Keratinocyte (primary cell): ENCODE results near the gene HDAC9. TPM values are rescaled to one million over a fixed set of nuclear protein-coding genes. Genes with fewer than 3 reads are reported as not detected.

Source experiments
- DNase-seq: peaks from one replicate; pipeline ENCODE4 v3.0.0-alpha.2; 2011; ENCODE audit warnings: low read depth, missing footprints, low spot score
- FAIRE-seq: peaks from 2 replicates; lab custom pipeline; 2011; peaks lifted over from hg19 to GRCh38; lab: Jason Lieb, UNC
- H2AFZ ChIP-seq: 2 replicates; pipeline ENCODE4 v1.6.0; 2012; ENCODE audit warnings: low read length, control low read depth, inconsistent platforms; ENCODE audit not compliant: control insufficient read depth
- H3K27ac ChIP-seq: 2 replicates; pipeline ENCODE4 v1.5.1; 2011; ENCODE audit warnings: low read length; ENCODE audit not compliant: control insufficient read depth, insufficient read depth
- H3K27me3 ChIP-seq: 3 replicates; pipeline ENCODE4 v1.6.0; 2011; ENCODE audit warnings: low read length; ENCODE audit not compliant: control insufficient read depth, insufficient read depth; ENCODE audit errors: extremely low read depth
- H3K36me3 ChIP-seq, 2 experiments: 2 replicates in 1 of 2; 3 replicates in 1 of 2; pipeline ENCODE4 v1.5.1; 2011; ENCODE audit warnings: low read length in 2 of 2, mild to moderate bottlenecking in 1 of 2; ENCODE audit not compliant: control insufficient read depth in 2 of 2, insufficient read depth in 2 of 2; ENCODE audit errors: extremely low read depth in 1 of 2
- H3K4me1 ChIP-seq: 3 replicates; pipeline ENCODE4 v1.5.1; 2011; ENCODE audit warnings: low read length; ENCODE audit not compliant: control insufficient read depth, insufficient read depth; ENCODE audit errors: extremely low read depth
- H3K4me2 ChIP-seq: 3 replicates; pipeline ENCODE4 v1.6.0; 2011; ENCODE audit warnings: low read depth, low read length; ENCODE audit not compliant: control insufficient read depth, insufficient read depth; ENCODE audit errors: extremely low read depth
- H3K4me3 ChIP-seq, 3 experiments: fragments of 200-600 bp in 1 of 3; sonication (generic) in 1 of 3; 2 replicates in 2 of 3; 3 replicates in 1 of 3; pipeline ENCODE4 v1.5.1; 2011 to 2016; ENCODE audit warnings: low read length in 3 of 3, mild to moderate bottlenecking in 3 of 3, control low read depth in 2 of 3, inconsistent platforms in 1 of 3, low read depth in 1 of 3, mixed read lengths in 1 of 3, mixed run types in 1 of 3, moderate library complexity in 1 of 3; ENCODE audit not compliant: control insufficient read depth in 2 of 3, insufficient read depth in 2 of 3; ENCODE audit errors: extremely low read depth in 1 of 3
- H3K79me2 ChIP-seq: 2 replicates; pipeline ENCODE4 v1.6.0; 2012; ENCODE audit warnings: low read length; ENCODE audit not compliant: control insufficient read depth, insufficient read depth
- H3K9ac ChIP-seq: 3 replicates; pipeline ENCODE4 v1.6.0; 2011; ENCODE audit warnings: low read length; ENCODE audit not compliant: control insufficient read depth, insufficient read depth; ENCODE audit errors: extremely low read depth
- H3K9me1 ChIP-seq: 3 replicates; pipeline ENCODE4 v1.6.0; 2011; ENCODE audit warnings: low read length; ENCODE audit not compliant: control insufficient read depth, insufficient read depth; ENCODE audit errors: extremely low read depth
- H3K9me3 ChIP-seq: 2 replicates; pipeline ENCODE4 v1.5.1; 2012; ENCODE audit warnings: low read depth, low read length; ENCODE audit not compliant: control insufficient read depth
- H4K20me1 ChIP-seq: 3 replicates; pipeline ENCODE4 v1.6.0; 2011; ENCODE audit warnings: low read length; ENCODE audit not compliant: control insufficient read depth, insufficient read depth; ENCODE audit errors: extremely low read depth
- EZH2 ChIP-seq: IDR thresholded peaks from one replicate; pipeline ENCODE4 v1.6.1; 2012; ENCODE audit warnings: inconsistent platforms, mild to moderate bottlenecking, low read length, moderate library complexity
- dilution Hi-C: fragments of 300-500 bp; cut with MboI; formaldehyde crosslinking; loops from one replicate; pipeline ENCODE4 v1.7.0; 2020; ENCODE audit warnings: low sequenced_read_pairs; ENCODE audit not compliant: extremely low pct_ligation_motif_present
- polyA plus RNA-seq, 5 experiments: library from polyadenylated mRNA; depleted of rRNA in 3 of 5; stranded (reverse) in 3 of 5; stranded (forward) in 1 of 5; unstranded in 1 of 5; fragments of >200 nt; gene quantifications; 1 replicate in 1 of 5; 2 replicates in 3 of 5; 3 replicates in 1 of 5; pipeline versions ENCODE4 v1.2.1 to v1.2.3, GENCODE V29; 2011 to 2012; ENCODE audit warnings: missing spikeins in 2 of 5, low read depth in 1 of 5, low replicate concordance in 1 of 5
- TF ChIP-seq, protein P1 (sequence below), 3 experiments: IDR thresholded peaks in 1 of 3; conservative IDR thresholded peaks in 1 of 3; optimal IDR thresholded peaks in 1 of 3; 2 replicates in 2 of 3; 3 replicates in 1 of 3; pipeline versions ENCODE3 to v1.5.1; 2011; ENCODE audit warnings: low read length in 3 of 3, mild to moderate bottlenecking in 3 of 3, moderate library complexity in 2 of 3, control low read depth in 1 of 3, inconsistent platforms in 1 of 3; ENCODE audit not compliant: insufficient read depth in 2 of 3; ENCODE audit errors: extremely low read depth in 1 of 3

HDAC9 gene
- polyA plus RNA-seq, 1 donor (not counting 4 experiments of a cell fraction or from before 2014, with no cell fraction given) = 24.6 TPM

DNA sequence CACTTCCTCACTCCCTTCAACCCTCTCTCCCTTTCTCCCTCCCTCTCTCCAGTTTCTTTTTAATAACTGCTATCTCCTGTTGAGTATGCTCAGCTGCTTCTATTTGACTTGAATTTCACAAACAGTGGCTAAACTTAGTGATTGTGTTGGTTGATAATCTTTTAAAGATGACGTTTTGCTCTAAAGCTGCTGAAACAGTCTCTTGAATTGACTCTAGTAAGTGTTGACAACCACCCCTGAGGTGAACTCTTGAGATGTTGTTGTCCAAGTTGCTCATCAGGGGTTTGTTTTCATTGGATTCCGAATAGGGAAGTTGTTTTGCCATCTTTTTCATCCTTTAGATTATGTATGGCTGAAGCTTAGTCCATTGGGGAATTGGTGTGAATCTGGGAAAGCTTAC lies 445.7 kb downstream of the HDAC9 start:
- dilution Hi-C loops = no loop called here
- FAIRE-seq = no peak

DNA sequence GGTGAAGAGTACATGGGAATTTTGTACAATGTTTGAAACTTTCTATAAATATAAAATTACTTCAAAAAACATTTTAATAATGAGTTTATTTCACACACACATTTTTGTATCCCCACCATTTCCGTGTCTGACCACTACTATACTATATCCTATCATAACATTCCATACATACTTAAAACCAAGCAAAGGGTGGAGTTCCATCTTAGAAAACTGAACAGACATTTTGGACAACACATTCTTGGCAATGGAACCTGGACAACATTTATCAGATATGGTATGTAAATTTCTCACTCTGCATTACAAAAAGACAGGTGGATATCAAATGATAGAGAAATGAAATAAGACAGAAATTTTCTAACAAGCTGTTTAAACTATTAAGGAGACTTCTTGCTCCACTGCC lies 453.0 kb downstream of the HDAC9 start:
- Histone ChIP-seq H2AFZ (no peak overlapping the region), H3K9me1 (no peaks in the 10 kb centered on the region), H3K27me3 (no peaks in the 10 kb centered on the region), H3K4me2 (no peak overlapping the region), H4K20me1 (no peaks in the 10 kb centered on the region), H3K27ac (no peak overlapping the region), H3K4me1 (no peaks in the 10 kb centered on the region), H3K9ac (no peak overlapping the region), H3K79me2 (no peaks in the 10 kb centered on the region), H3K9me3 (no peaks in the 10 kb centered on the region), H3K4me3 (no peak overlapping the region), H3K36me3 (no peaks in the 10 kb centered on the region)
- dilution Hi-C loops = no loop called here
- DNase-seq (no peak), FAIRE-seq (no peak)
- TF ChIP-seq EZH2 = no peak
- TF ChIP-seq, protein P1, sequence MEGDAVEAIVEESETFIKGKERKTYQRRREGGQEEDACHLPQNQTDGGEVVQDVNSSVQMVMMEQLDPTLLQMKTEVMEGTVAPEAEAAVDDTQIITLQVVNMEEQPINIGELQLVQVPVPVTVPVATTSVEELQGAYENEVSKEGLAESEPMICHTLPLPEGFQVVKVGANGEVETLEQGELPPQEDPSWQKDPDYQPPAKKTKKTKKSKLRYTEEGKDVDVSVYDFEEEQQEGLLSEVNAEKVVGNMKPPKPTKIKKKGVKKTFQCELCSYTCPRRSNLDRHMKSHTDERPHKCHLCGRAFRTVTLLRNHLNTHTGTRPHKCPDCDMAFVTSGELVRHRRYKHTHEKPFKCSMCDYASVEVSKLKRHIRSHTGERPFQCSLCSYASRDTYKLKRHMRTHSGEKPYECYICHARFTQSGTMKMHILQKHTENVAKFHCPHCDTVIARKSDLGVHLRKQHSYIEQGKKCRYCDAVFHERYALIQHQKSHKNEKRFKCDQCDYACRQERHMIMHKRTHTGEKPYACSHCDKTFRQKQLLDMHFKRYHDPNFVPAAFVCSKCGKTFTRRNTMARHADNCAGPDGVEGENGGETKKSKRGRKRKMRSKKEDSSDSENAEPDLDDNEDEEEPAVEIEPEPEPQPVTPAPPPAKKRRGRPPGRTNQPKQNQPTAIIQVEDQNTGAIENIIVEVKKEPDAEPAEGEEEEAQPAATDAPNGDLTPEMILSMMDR (optimal IDR thresholded peaks at IDR 0.05 in 1 of 3, IDR thresholded peaks at IDR 0.05 in 1 of 3, conservative IDR thresholded peaks at IDR 0.05 in 1 of 3; ENCODE audit: extremely low read depth in 1 of 3, insufficient read depth in 2 of 3, low read length in 3 of 3) = no peak

More for the DNA sequence above, 445.7 kb downstream of the HDAC9 start:
- no peaks in the 10 kb centered on the region for H3K9me3 ChIP-seq
- no peaks in the 10 kb centered on the region for H3K4me1 ChIP-seq
- H3K27ac ChIP-seq = no peak overlapping the region
- H3K4me3 ChIP-seq = no peak overlapping the region
- H3K9me1 ChIP-seq = no peaks in the 10 kb centered on the region
- no peaks in the 10 kb centered on the region for H4K20me1 ChIP-seq
- DNase-seq = no peak
- TF ChIP-seq EZH2 = no peak
- TF ChIP-seq, protein P1 (optimal IDR thresholded peaks at IDR 0.05 in 1 of 3, IDR thresholded peaks at IDR 0.05 in 1 of 3, conservative IDR thresholded peaks at IDR 0.05 in 1 of 3; ENCODE audit: extremely low read depth in 1 of 3, insufficient read depth in 2 of 3, low read length in 3 of 3) = no peak
- no peaks in the 10 kb centered on the region for H3K79me2 ChIP-seq
- no peak overlapping the region for H3K9ac ChIP-seq
- no peak overlapping the region for H3K4me2 ChIP-seq
- no peaks in the 10 kb centered on the region for H3K27me3 ChIP-seq
- H3K36me3 ChIP-seq = no peaks in the 10 kb centered on the region
- no peak overlapping the region for H2AFZ ChIP-seq
